Rectal smooth muscle tissue (tissue), 1 donor: Measurements from ENCODE around the gene NIBAN1.

Experiments used
- H3K27ac ChIP-seq: one replicate; pipeline ENCODE4 v1.7.0; 2013; ENCODE audit warnings: low read depth, low read length, inconsistent platforms
- H3K27me3 ChIP-seq: one replicate; pipeline ENCODE4 v1.7.0; 2013; ENCODE audit warnings: low read length; ENCODE audit not compliant: control insufficient read depth, insufficient read depth
- H3K36me3 ChIP-seq: one replicate; pipeline ENCODE4 v1.7.0; 2013; ENCODE audit warnings: low read length; ENCODE audit not compliant: control insufficient read depth, insufficient read depth
- H3K4me1 ChIP-seq: one replicate; pipeline ENCODE4 v1.7.0; 2013; ENCODE audit warnings: low read length; ENCODE audit not compliant: control insufficient read depth, insufficient read depth
- H3K4me3 ChIP-seq: one replicate; pipeline ENCODE4 v1.7.0; 2013; ENCODE audit warnings: low read length
- H3K9ac ChIP-seq: one replicate; pipeline ENCODE4 v1.7.0; 2013; ENCODE audit warnings: low read length

NIBAN1 gene

DNA sequence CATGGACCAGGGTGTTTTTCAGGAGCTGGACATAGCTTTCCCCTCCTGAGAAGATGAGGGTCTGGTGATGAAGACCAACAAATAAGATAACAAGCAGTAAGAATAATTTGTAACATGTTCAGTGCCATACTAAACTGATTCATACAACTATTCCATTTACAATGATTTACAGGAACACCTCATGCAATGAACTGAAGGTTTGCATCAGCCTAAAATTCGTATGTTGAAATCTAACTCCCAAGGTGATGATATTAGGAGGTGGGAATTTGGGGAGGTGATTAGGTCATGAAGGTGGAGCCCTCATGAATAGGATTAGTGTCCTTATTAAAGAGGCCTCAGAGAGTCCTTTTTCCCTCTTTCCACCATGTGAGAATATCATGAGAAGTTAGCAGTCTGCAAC is 15.9 kb upstream of the NIBAN1 start:
- Histone ChIP-seq H3K27ac (no peak overlapping the region), H3K36me3 (no peaks in the 10 kb centered on the region), H3K4me3 (no peak overlapping the region), H3K4me1 (no peaks in the 10 kb centered on the region), H3K27me3 (no peaks in the 10 kb centered on the region), H3K9ac (no peak overlapping the region)

DNA sequence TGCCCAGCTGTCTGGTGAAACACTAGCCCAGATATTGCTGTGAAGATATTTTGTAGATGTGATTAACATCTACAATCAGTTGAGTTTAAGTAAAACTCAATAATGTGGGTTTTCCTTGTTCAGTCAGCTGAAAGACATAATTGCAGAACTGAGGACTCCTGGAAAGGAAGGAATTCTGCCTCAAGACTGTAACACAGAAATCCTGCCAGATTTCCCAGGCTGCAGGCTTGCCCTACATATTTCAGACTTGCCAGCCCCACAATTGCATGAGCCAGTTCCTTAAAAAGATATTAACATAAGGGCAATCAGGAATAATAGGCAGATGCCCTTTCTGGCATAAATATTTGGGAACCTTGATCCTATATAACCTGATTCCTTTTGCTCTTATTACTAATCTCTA is 14.2 kb upstream of the NIBAN1 start:
- no peak overlapping the region for H3K4me3 ChIP-seq
- H3K9ac ChIP-seq, result no peak overlapping the region
- H3K36me3 ChIP-seq, result no peaks in the 10 kb centered on the region
- H3K27ac ChIP-seq, result no peak overlapping the region
- H3K27me3 ChIP-seq, result no peaks in the 10 kb centered on the region
- H3K4me1 ChIP-seq, result no peaks in the 10 kb centered on the region

DNA sequence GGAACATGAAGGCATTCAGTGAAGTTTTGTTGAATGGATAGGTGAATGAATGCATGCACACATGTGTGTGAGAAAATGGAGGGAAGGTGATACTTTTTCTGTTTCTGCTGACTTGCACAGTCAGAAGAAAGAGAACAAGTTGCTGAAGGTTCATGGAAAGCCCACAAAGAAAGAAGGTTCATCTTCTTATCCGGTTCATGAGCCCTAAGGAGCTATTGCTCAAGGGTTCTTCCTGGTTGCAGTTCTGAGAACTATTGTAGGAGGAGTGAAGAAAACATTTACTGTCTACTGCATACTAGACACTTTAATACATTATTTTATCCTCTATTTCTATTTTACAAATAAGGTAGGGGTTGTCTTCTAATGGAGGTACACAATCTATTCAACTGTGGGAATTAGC is 13.4 kb upstream of the NIBAN1 start:
- Histone ChIP-seq H3K27ac (no peak overlapping the region), H3K4me3 (no peak overlapping the region), H3K27me3 (no peaks in the 10 kb centered on the region), H3K36me3 (no peaks in the 10 kb centered on the region), H3K4me1 (no peaks in the 10 kb centered on the region), H3K9ac (no peak overlapping the region)

DNA sequence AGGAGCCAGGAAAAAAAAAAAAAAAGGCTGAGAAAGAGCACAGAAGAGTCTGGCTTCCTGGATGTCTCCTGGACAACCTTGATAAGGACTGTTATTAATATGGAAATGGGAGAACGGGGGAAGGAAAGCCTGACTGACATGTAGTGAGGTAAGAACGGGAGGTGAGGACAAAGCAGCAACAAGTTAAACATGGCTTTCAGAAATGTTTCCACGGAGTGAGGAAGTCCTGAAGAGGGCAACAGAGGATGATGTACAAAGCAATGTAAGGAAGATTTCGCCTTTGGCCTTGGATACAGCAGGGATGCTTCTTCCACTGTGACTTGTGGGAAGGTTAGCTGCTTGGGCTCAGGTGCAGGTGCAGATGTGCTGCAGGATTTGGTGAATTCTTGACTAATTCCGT is 11.9 kb upstream of the NIBAN1 start:
- Histone ChIP-seq H3K36me3 (no peaks in the 10 kb centered on the region), H3K27me3 (no peaks in the 10 kb centered on the region), H3K4me3 (no peak overlapping the region), H3K4me1 (peaks cover 4% of the 10 kb centered on the region), H3K9ac (no peak overlapping the region), H3K27ac (no peak overlapping the region)

DNA sequence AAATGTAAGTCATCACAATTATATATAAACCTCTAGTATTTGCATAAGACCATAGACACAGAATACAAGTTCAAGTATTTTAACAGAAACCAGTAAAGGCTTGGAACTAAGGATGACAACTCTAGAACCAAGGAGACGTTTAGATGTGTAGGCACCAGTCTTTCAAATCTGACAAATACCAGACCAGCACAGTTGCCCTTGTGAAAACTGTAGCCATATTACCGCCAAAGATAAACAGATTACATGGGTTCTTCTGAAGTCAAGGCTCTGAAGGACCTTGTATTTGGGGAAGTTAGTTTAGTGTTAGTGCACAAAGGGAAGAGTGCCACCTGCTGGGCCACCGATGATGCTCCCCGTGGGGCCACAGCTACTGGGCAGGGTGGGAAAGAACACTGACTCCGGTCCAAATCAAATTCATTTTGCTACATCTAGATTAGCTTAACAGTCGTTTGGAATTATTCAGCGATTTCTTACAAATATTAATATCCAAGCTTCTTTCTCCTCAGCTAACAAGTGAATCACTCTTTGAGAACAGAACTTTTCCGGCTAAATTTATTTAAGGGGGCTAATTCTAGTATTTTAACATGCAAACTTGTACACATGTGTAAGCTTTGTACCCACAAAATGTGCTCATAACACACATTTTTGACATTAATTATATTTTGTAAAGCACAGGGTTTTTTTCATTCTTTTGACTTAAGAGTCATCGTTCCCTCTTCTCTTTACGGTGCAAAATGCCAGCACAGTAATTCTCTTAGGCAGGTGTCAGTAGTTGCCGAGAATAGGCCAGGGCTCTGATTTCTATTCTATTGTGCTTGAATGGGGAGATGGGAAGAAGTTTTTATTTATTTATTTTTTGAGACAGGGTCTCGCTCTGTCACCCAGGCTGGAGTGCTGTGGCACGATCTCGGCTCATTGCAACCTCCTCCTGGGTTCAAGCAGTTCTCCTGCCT is 8.0 kb upstream of the NIBAN1 start:
- H3K4me1 ChIP-seq, result peaks cover 4% of the 10 kb centered on the region
- H3K27ac ChIP-seq, result no peak overlapping the region
- no peak overlapping the region for H3K4me3 ChIP-seq
- H3K9ac ChIP-seq, result no peak overlapping the region
- no peaks in the 10 kb centered on the region for H3K27me3 ChIP-seq
- H3K36me3 ChIP-seq, result no peaks in the 10 kb centered on the region

DNA sequence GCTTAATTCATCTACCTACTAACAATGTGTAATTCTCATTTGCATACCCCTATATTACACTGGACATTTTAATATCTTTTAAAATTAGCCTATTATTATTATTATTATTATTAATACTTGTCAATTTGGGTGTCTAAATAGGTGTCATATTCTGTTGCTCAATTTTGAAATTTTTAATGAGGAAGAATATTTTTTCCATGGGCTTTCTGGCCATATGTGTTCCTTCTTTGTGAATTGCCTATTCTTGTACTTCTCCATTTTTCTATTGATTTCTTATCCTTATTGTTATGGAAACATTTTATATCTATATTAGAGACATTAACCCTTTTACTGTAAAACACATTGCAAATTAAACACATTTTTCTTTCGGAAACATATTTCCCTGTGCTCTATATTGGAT is 6.4 kb upstream of the NIBAN1 start:
- Histone ChIP-seq H3K27ac (no peak overlapping the region), H3K4me3 (no peak overlapping the region), H3K36me3 (no peaks in the 10 kb centered on the region), H3K27me3 (no peaks in the 10 kb centered on the region), H3K4me1 (peaks cover 4% of the 10 kb centered on the region), H3K9ac (no peak overlapping the region)

DNA sequence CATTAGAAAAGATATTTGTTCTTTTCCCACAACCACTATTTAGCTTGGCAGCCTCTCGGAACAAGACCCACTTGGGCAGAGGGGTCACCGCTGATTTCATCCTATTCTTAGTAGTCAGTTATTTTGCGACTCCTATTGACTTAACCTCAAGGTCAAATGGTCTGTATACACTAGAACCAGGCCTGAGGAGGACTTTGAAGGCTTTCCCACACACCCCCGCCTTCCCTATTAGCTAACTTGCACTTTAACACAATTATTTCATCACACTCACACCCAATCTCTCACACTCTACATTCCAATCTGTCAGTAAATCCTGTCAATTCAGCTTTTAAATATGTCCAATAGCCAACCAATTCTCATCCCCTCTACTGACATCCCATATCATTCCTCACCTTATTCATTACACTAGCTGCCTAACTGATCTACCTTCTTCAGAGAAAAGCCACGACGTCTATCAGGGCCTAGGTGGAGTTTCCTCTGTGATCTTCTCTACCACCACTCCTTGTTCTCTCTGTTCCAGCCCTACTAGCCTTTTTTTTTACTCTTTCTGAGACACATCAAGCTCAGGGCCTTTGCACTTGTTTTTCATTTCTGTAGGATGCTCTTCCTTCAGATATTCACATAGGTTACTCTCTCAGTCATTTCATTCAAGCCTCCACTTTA is 1.0 kb upstream of the NIBAN1 start:
- H3K4me3 ChIP-seq, result no peak overlapping the region
- no peak overlapping the region for H3K9ac ChIP-seq
- no peaks in the 10 kb centered on the region for H3K27me3 ChIP-seq
- H3K4me1 ChIP-seq, result peaks cover 3% of the 10 kb centered on the region
- no peaks in the 10 kb centered on the region for H3K36me3 ChIP-seq
- no peak overlapping the region for H3K27ac ChIP-seq

DNA sequence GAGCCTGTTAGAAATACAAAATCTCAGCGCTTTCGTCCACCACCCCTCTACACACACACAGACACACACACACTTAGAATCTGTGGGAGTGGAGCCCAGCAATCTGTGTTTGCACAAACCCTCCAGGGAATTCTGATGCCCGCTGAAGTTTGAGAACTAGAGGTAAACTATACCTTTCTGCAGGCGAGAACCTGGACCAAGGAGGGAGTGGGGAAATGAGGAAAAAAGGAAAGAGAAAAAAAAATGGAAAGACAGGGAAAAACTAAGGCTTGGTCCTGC is 468 bp upstream of the NIBAN1 start:
- peaks cover 3% of the 10 kb centered on the region for H3K4me1 ChIP-seq
- no peaks in the 10 kb centered on the region for H3K27me3 ChIP-seq
- no peak overlapping the region for H3K9ac ChIP-seq
- H3K4me3 ChIP-seq, result peak overlapping the region; percentile 73
- H3K36me3 ChIP-seq, result no peaks in the 10 kb centered on the region
- peak overlapping the region; percentile 91 for H3K27ac ChIP-seq

DNA sequence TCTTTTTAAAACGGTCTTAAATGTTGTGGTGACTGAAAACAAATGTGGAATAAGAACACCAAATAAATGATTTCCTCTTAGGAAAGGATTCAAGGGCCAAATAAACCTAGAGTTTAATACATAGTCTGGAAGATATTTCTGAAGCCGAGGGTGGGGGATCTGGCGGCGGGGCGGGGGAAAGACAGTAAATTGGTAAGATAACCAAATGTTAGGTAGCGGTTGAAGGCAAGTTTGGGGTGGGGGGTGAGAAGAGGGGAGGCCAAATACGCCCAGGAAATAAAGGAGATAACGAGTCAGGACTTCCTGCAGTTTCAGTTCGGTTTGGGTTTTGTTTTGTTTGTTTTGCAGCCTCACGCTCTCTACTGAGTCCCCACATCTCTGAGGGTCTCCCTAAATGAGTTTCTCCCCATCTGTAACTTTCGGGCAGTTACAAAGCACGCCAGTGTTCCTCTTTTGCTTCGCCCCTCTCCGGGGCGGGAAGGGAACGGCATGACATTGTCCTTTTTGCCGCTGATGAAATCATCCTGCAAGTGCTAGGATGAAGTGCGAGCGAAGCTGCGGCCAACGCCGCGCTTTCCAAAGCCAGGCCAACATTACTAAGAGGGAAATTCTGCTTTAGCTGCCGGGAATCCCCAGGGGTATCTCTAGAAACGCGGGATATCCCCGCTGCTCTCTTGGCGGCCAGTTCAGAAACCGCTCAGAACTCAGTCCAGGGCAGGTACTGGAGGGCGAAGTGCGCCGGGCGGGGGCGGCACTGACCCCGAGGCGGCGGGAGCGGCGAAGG is 844 bp downstream of the NIBAN1 start:
- Histone ChIP-seq H3K36me3 (no peaks in the 10 kb centered on the region), H3K4me1 (peaks cover 5% of the 10 kb centered on the region), H3K27me3 (no peaks in the 10 kb centered on the region), H3K9ac (peak overlapping the region; percentile 13), H3K4me3 (peak overlapping the region; percentile 73), H3K27ac (peak overlapping the region; percentile 91)

DNA sequence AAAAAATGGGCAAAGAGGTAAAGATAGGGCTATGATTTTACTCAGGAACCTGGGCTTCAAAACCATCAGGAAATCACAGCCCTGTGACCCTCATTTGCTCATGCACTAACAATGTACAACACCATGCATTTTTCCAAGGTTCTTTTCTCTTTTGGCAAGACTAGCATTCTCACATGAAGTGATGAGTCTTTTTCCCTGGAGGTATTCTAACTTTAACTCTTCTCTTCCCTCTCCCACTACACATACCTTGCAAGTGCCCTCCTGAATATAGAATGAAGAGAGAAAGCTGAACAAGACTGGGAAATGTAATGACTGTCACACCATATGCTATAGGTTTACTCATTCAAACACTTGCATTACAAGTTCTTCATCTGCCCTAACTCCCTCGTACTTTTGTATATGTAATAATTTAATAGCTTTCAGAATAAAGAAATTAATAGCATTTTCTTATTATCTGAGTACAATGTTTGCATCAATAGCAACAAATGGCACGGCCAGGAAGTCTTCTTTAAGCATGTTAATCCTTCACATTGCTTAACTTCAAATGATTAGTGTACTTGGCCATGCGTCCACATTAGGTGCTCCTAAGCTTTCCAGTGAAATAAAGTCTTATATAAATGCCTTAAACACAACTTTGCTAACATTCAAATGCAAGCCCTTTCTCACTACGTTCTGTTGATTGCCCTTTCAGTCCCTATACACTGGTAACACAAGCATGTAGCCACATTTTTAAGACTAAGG is 1.8 kb downstream of the NIBAN1 start:
- Histone ChIP-seq H3K27ac (peak overlapping the region; percentile 91), H3K27me3 (no peaks in the 10 kb centered on the region), H3K9ac (no peak overlapping the region), H3K4me1 (peaks cover 6% of the 10 kb centered on the region), H3K36me3 (no peaks in the 10 kb centered on the region), H3K4me3 (peak overlapping the region; percentile 73)

DNA sequence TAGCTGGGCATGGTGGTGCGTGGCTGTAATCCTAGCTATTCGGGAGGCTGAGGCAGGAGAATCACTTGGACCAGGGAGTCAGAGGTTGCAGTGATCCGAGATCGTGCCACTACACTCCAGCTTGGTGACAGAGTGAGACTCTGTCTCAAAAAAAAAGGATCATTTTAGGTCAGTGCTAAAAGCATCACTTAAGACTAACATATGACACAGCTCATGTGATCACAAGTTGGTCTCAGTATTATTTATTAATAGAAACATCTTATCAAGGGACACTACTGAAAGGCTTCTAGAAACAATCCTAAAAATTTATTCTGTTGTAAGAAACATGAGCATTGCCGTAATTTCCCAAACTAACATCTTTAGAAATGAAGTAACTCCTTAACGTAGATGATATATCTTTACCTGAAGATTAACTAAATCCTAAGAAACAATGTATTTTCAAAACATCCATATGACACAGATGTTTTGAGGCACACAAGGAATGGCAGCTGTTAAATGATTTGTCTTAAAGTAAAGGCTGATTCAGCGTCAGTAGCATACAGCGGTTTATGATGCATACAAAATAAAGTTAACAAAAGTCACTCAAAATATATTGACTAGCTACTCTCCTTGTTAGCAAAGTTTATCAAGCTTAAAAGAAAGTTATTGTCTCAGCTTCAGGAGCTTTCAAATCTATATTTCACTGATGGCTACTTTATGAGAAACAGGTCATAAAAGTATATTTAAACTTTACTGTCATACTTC is 2.6 kb downstream of the NIBAN1 start:
- no peaks in the 10 kb centered on the region for H3K36me3 ChIP-seq
- peaks cover 13% of the 10 kb centered on the region for H3K4me1 ChIP-seq
- H3K27me3 ChIP-seq, result no peaks in the 10 kb centered on the region
- no peak overlapping the region for H3K9ac ChIP-seq
- H3K4me3 ChIP-seq, result no peak overlapping the region
- H3K27ac ChIP-seq, result peak overlapping the region; percentile 91
